Measurements from ENCODE around the gene CERT1. TPM values are rescaled to one million over a fixed set of nuclear protein-coding genes. Genes with fewer than 3 reads are reported as not detected.

Gene CERT1
- total RNA-seq, 1 experiment from 2014 or later, result 30.0 TPM

DNA sequence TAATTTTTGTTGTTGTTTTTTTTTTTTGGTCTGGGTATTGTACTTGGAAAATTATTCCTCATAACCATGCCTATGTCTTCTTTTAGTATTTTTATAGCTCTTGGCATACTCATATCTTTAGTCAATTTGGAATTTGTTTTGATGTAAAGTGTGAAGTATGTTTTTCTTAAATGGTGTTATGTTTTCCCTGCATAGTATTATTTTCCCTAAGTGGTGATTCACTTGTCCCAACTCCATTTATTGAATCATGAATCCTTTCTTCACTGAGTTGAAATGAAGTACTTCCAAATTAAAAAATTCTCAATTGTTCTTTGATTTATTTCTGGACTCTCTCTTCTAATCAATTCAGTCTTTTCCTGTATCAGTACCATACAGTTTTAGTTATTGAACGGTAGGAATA is 46.8 kb upstream of the CERT1 start:
- CTCF ChIA-PET, result no interaction called here
- POLR2A ChIA-PET (ENCODE audit: low non-redundant PET), result no interaction called here
- Histone ChIP-seq H3K27me3 (replicated peaks; ENCODE audit: insufficient read depth, low read depth, low read length, poor library complexity) (no peaks in the 10 kb centered on the region), H3K36me3 (ENCODE audit: insufficient read depth, low read length, poor library complexity, severe bottlenecking) (peaks cover 15% of the 10 kb centered on the region), H3K9me3 (ENCODE audit: low read depth, low read length, poor library complexity, severe bottlenecking) (peaks cover 7% of the 10 kb centered on the region), H3K4me1 (ENCODE audit: insufficient read depth, low read length, poor library complexity, severe bottlenecking) (no peaks in the 10 kb centered on the region), H3K27ac (ENCODE audit: low read depth, low read length, poor library complexity, severe bottlenecking) (no peak overlapping the region), H3K4me3 (ENCODE audit: low read depth, low read length, poor library complexity, severe bottlenecking) (no peak overlapping the region)
- no TSS peak for BruUV-seq (replicated peaks)
- intact Hi-C loops (cut with micrococcal nuclease; ENCODE audit: unreplicated experiment), result no loop called here
- TF ChIP-seq CTCF (conservative IDR thresholded peaks at IDR 0.05; ENCODE audit: low read depth, low read length) (no peak), EZH2 (IDR thresholded peaks at IDR 0.05; ENCODE audit: borderline replicate concordance, low read depth, low read length, poor library complexity, severe bottlenecking) (no peak)
- DNase-seq (ENCODE audit: low spot score), result no peak

GRCh38 chr5:75553358-75553757 is 41.9 kb upstream of the CERT1 start:
- no TSS peak for BruUV-seq (replicated peaks)
- TF ChIP-seq EZH2 (IDR thresholded peaks at IDR 0.05; ENCODE audit: borderline replicate concordance, low read depth, low read length, poor library complexity, severe bottlenecking) (no peak), CTCF (conservative IDR thresholded peaks at IDR 0.05; ENCODE audit: low read depth, low read length) (no peak)
- Histone ChIP-seq H3K27ac (ENCODE audit: low read depth, low read length, poor library complexity, severe bottlenecking) (no peak overlapping the region), H3K4me1 (ENCODE audit: insufficient read depth, low read length, poor library complexity, severe bottlenecking) (no peaks in the 10 kb centered on the region), H3K36me3 (ENCODE audit: insufficient read depth, low read length, poor library complexity, severe bottlenecking) (peaks cover 22% of the 10 kb centered on the region), H3K9me3 (ENCODE audit: low read depth, low read length, poor library complexity, severe bottlenecking) (peaks cover 5% of the 10 kb centered on the region), H3K27me3 (replicated peaks; ENCODE audit: insufficient read depth, low read depth, low read length, poor library complexity) (no peaks in the 10 kb centered on the region), H3K4me3 (ENCODE audit: low read depth, low read length, poor library complexity, severe bottlenecking) (no peak overlapping the region)
- intact Hi-C loops (cut with micrococcal nuclease; ENCODE audit: unreplicated experiment), result no loop called here
- ChIA-PET POLR2A (ENCODE audit: low non-redundant PET) (no interaction called here), CTCF (no interaction called here)
- DNase-seq (ENCODE audit: low spot score), result no peak

DNA sequence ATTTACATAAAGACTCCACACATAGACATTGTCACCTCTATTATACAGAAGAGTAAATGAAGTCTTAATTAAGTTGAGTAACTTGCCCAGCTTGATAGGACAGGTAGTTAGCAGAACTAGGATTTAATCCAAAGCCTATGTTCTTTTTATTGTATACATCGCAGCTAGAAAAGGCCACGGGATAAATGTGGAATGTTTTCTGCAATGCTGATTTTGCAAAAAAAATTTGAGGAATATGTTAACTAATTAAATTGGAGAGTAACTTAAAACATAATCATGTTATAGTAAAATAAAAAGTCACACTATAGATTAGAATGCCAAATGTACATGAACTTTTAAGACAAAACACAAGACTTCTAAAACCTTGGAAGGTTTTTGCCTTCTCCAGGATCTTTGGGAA is 41.3 kb upstream of the CERT1 start:
- no peak for TF ChIP-seq EZH2 (IDR thresholded peaks at IDR 0.05; ENCODE audit: borderline replicate concordance, low read depth, low read length, poor library complexity, severe bottlenecking)
- TF ChIP-seq CTCF (conservative IDR thresholded peaks at IDR 0.05; ENCODE audit: low read depth, low read length), result no peak
- Histone ChIP-seq H3K4me3 (ENCODE audit: low read depth, low read length, poor library complexity, severe bottlenecking) (no peak overlapping the region), H3K27me3 (replicated peaks; ENCODE audit: insufficient read depth, low read depth, low read length, poor library complexity) (no peaks in the 10 kb centered on the region), H3K4me1 (ENCODE audit: insufficient read depth, low read length, poor library complexity, severe bottlenecking) (no peaks in the 10 kb centered on the region), H3K9me3 (ENCODE audit: low read depth, low read length, poor library complexity, severe bottlenecking) (peaks cover 5% of the 10 kb centered on the region), H3K27ac (ENCODE audit: low read depth, low read length, poor library complexity, severe bottlenecking) (no peak overlapping the region), H3K36me3 (ENCODE audit: insufficient read depth, low read length, poor library complexity, severe bottlenecking) (peaks cover 17% of the 10 kb centered on the region)
- no TSS peak for BruUV-seq (replicated peaks)
- ChIA-PET CTCF (no interaction called here), POLR2A (ENCODE audit: low non-redundant PET) (no interaction called here)
- no peak for DNase-seq (ENCODE audit: low spot score)
- intact Hi-C loops (cut with micrococcal nuclease; ENCODE audit: unreplicated experiment), result no loop called here
